A549 (cell line): ENCODE data around the gene ELL2. TPM values are rescaled to one million over a fixed set of nuclear protein-coding genes. Genes with fewer than 3 reads are reported as not detected.

Experiments used
- ATAC-seq, 2 experiments: fragments of 200-7000 bp in 1 of 2; fragments of >200 bp in 1 of 2; cut with Nextera tagmentation in 1 of 2; cut with Tn5 transposase in 1 of 2; 3 replicates each; pipeline versions ENCODE4 v1.8.0 to v1.9.1; 2018 to 2020; ENCODE audit warnings: mild to moderate bottlenecking in 1 of 2, moderate library complexity in 1 of 2
- CTCF ChIA-PET: fragments of 300-600 bp; sonication (Branson Sonifier 250); formaldehyde crosslinking; extraction: SDS; loops from one replicate; lab custom pipeline; 2021; ENCODE audit warnings: antibody characterized with exemption, inconsistent platforms; lab: Yijun Ruan, JAX
- POLR2A ChIA-PET: fragments of 350-600 bp; formaldehyde crosslinking; extraction: SDS; loops from one replicate; lab custom pipeline; 2021; ENCODE audit warnings: antibody characterized with exemption, inconsistent platforms; lab: Yijun Ruan, JAX
- DNase-seq, 2 experiments: peaks; one replicate each; pipeline versions ENCODE4 v3.0.0 to v3.0.0-alpha.2; 2011 to 2016; ENCODE audit warnings: low read depth in 1 of 2, low spot score in 1 of 2
- FAIRE-seq: peaks from 2 replicates; lab custom pipeline; 2011; peaks lifted over from hg19 to GRCh38; lab: Jason Lieb, UNC
- H3K27ac ChIP-seq, 2 experiments: fragments of >200 bp; sonication (Bioruptor Twin); formaldehyde crosslinking; 3 replicates each; pipeline ENCODE4 v1.5.1; 2016 to 2017
- H3K4me1 ChIP-seq: fragments of >200 bp; sonication (Bioruptor Twin); formaldehyde crosslinking; 3 replicates; pipeline ENCODE4 v1.6.1; 2016
- H3K4me2 ChIP-seq: fragments of >200 bp; sonication (Bioruptor Twin); formaldehyde crosslinking; 3 replicates; pipeline ENCODE4 v1.6.1; 2016
- H3K4me3 ChIP-seq: fragments of >200 bp; sonication (Bioruptor Twin); formaldehyde crosslinking; 3 replicates; pipeline ENCODE4 v1.5.1; 2016
- H3K9me3 ChIP-seq: fragments of >200 bp; sonication (Bioruptor Twin); formaldehyde crosslinking; 3 replicates; pipeline ENCODE4 v1.6.1; 2016
- CBX2 ChIP-seq: fragments of 200-600 bp; sonication (generic); IDR thresholded peaks from 2 replicates; pipeline ENCODE4 v1.6.1; 2016; ENCODE audit warnings: low read depth, mild to moderate bottlenecking, borderline replicate concordance
- EHMT2 ChIP-seq: fragments of 200-600 bp; sonication (generic); IDR thresholded peaks from 2 replicates; pipeline ENCODE4 v1.6.1; 2016; ENCODE audit warnings: antibody characterized with exemption, low read depth, mild to moderate bottlenecking, moderate library complexity
- EP300 ChIP-seq, 2 experiments: fragments of >200 bp; sonication (Bioruptor Twin); formaldehyde crosslinking; IDR thresholded peaks; 2 replicates in 1 of 2; 3 replicates in 1 of 2; pipeline ENCODE4 v1.6.1; 2016 to 2017
- ESRRA ChIP-seq: fragments of 150-350 bp; IDR thresholded peaks from 2 replicates; pipeline ENCODE4 v1.6.1; 2014; ENCODE audit warnings: mild to moderate bottlenecking, low read length, borderline replicate concordance
- FOSB ChIP-seq: fragments of 250-450 bp; sonication (Bioruptor Pico); IDR thresholded peaks from 2 replicates; pipeline ENCODE4 v1.5.0; 2020; ENCODE audit warnings: mild to moderate bottlenecking, moderate library complexity
- HEYL ChIP-seq: fragments of 250-450 bp; sonication (Bioruptor Pico); IDR thresholded peaks from 2 replicates; pipeline ENCODE4 v1.8.0; 2021; ENCODE audit warnings: mild to moderate bottlenecking, moderate library complexity
- HOXB5 ChIP-seq: fragments of 250-450 bp; sonication (Bioruptor Pico); IDR thresholded peaks from 2 replicates; pipeline ENCODE4 v1.5.0; 2020; ENCODE audit warnings: mild to moderate bottlenecking, moderate library complexity
- JUN ChIP-seq, 2 experiments: fragments of >200 bp; sonication (Bioruptor Twin); formaldehyde crosslinking; IDR thresholded peaks; 2 replicates in 1 of 2; 3 replicates in 1 of 2; pipeline ENCODE4 v1.6.1; 2016 to 2017
- JUNB ChIP-seq: fragments of >200 bp; sonication (Bioruptor Twin); formaldehyde crosslinking; IDR thresholded peaks from 2 replicates; pipeline ENCODE4 v1.6.1; 2016
- KDM1A ChIP-seq: fragments of 200-600 bp; sonication (generic); IDR thresholded peaks from 2 replicates; pipeline ENCODE4 v1.6.1; 2016; ENCODE audit warnings: low read depth, mild to moderate bottlenecking
- KDM5A ChIP-seq: fragments of 200-600 bp; sonication (generic); IDR thresholded peaks from 2 replicates; pipeline ENCODE4 v1.6.1; 2016; ENCODE audit warnings: antibody characterized with exemption, mild to moderate bottlenecking
- MAFK ChIP-seq: fragments of 450-650 bp; IDR thresholded peaks from 2 replicates; pipeline ENCODE4 v1.6.1; 2014; ENCODE audit not compliant: partially characterized antibody
- MYC ChIP-seq: IDR thresholded peaks from 2 replicates; pipeline ENCODE4 v1.6.1; 2012; ENCODE audit warnings: mild to moderate bottlenecking, inconsistent platforms, low read length, improper control_type of control experiment, borderline replicate concordance
- NFE2L2 ChIP-seq: fragments of 150-350 bp; conservative IDR thresholded peaks from 2 replicates; pipeline ENCODE4 v1.6.1; 2014; ENCODE audit warnings: low read length
- NPAS2 ChIP-seq: fragments of 250-450 bp; sonication (Bioruptor Pico); IDR thresholded peaks from 2 replicates; pipeline ENCODE4 v1.8.0; 2022; ENCODE audit warnings: mild to moderate bottlenecking, moderate library complexity, borderline replicate concordance
- POLR2A ChIP-seq: IDR thresholded peaks from 2 replicates; pipeline ENCODE4 v1.6.1; 2012; ENCODE audit warnings: mild to moderate bottlenecking, low read length
- RAD21 ChIP-seq, 2 experiments: fragments of >200 bp in 1 of 2; sonication (Bioruptor Twin) in 1 of 2; formaldehyde crosslinking in 1 of 2; IDR thresholded peaks in 1 of 2; conservative IDR thresholded peaks in 1 of 2; 2 replicates in 1 of 2; 3 replicates in 1 of 2; pipeline ENCODE4 v1.6.1; 2012 to 2018; ENCODE audit warnings: inconsistent platforms in 1 of 2
- RARB ChIP-seq: fragments of 250-450 bp; sonication (Bioruptor Pico); IDR thresholded peaks from 2 replicates; pipeline ENCODE4 v1.8.0; 2021; ENCODE audit warnings: mild to moderate bottlenecking, moderate library complexity
- RFX5 ChIP-seq: fragments of 450-650 bp; IDR thresholded peaks from 2 replicates; pipeline ENCODE4 v1.7.1; 2014; ENCODE audit warnings: antibody characterized with exemption, mild to moderate bottlenecking, moderate library complexity
- RNF2 ChIP-seq: fragments of 200-600 bp; sonication (generic); IDR thresholded peaks from 2 replicates; pipeline ENCODE4 v1.6.1; 2016; ENCODE audit warnings: low read depth, mild to moderate bottlenecking, antibody characterized with exemption, moderate library complexity, borderline replicate concordance
- SMC3 ChIP-seq: fragments of >200 bp; sonication (Bioruptor Twin); formaldehyde crosslinking; IDR thresholded peaks from 3 replicates; pipeline ENCODE4 v1.6.1; 2018; ENCODE audit warnings: inconsistent platforms
- ZFP36 ChIP-seq: fragments of 450-650 bp; IDR thresholded peaks from 2 replicates; pipeline ENCODE4 v1.6.1; 2014; ENCODE audit warnings: borderline replicate concordance; ENCODE audit not compliant: partially characterized antibody
- WGBS: methylation state at CpG from one replicate; pipeline ENCODE4 v1.1.6; 2017; ENCODE audit errors: missing lambda C conversion rate; 5-methylcytosine and 5-hydroxymethylcytosine counted together
- polyA plus RNA-seq, 4 experiments: library from polyadenylated mRNA; depleted of rRNA in 3 of 4; stranded (reverse); fragments of >200 nt; fragmentation: RNase III in 1 of 4; extraction: RNeasy Plus Mini Kit Qiagen cat#74134 plus additional on column Dnase treatment in 1 of 4; gene quantifications; 2 replicates in 3 of 4; 3 replicates in 1 of 4; pipeline ENCODE4 v1.2.3, GENCODE V29; 2011 to 2017
- TF ChIP-seq, protein P1 (sequence below): IDR thresholded peaks from 2 replicates; pipeline ENCODE4 v1.6.1; 2012
- TF ChIP-seq, protein P2 (sequence below): IDR thresholded peaks from 2 replicates; pipeline ENCODE4 v1.6.1; 2012
- TF ChIP-seq, protein P3 (sequence below): IDR thresholded peaks from 2 replicates; pipeline ENCODE4 v1.6.1; 2012; ENCODE audit warnings: low read depth, borderline replicate concordance
- TF ChIP-seq, protein P4 (sequence below): fragments of 250-450 bp; sonication (Bioruptor Pico); IDR thresholded peaks from 2 replicates; pipeline ENCODE4 v1.5.0; 2020; ENCODE audit warnings: low read depth, mild to moderate bottlenecking, moderate library complexity
- TF ChIP-seq, protein P5 (sequence below): fragments of 250-450 bp; sonication (Bioruptor Pico); IDR thresholded peaks from 2 replicates; pipeline ENCODE4 v1.5.0; 2021; ENCODE audit warnings: mild to moderate bottlenecking, moderate library complexity, borderline replicate concordance

Gene ELL2
- polyA plus RNA-seq, 2 of the 4 experiments (the other 2 are of a cell fraction), result 11.8 to 24.2 TPM

DNA sequence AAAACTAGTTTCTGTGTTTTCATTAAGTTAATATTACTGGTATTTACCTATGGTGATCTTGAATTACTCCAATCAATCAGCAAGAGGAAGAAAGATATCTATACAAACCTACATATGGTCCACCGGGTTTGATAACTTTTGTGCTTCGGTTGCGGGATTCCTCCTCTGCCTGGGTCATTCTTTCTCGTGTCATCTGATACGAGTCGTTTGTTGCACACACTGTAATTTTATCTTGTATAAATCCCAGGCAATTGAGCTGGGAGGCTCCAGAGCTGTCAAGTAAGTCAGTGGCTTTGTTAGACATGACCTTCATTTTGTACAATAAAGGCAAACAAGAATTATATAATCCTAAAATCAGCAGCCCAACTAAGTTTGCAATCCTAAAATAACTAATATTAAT is 48.0 kb downstream of the ELL2 start:
- FAIRE-seq, result no peak
- H3K27ac ChIP-seq, result no peak overlapping the region
- TF ChIP-seq FOSB (CRISPR knock-in tag) (no peak), ZFP36 (no peak), ESRRA (no peak), SMC3 (no peak), RARB (CRISPR knock-in tag) (no peak), MYC (no peak), HEYL (CRISPR knock-in tag) (no peak), POLR2A (no peak), JUN (IDR thresholded peaks at IDR 0.05) (no peak), CBX2 (no peak)
- TF ChIP-seq, protein P1, sequence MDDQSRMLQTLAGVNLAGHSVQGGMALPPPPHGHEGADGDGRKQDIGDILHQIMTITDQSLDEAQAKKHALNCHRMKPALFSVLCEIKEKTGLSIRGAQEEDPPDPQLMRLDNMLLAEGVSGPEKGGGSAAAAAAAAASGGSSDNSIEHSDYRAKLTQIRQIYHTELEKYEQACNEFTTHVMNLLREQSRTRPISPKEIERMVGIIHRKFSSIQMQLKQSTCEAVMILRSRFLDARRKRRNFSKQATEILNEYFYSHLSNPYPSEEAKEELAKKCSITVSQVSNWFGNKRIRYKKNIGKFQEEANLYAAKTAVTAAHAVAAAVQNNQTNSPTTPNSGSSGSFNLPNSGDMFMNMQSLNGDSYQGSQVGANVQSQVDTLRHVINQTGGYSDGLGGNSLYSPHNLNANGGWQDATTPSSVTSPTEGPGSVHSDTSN, result no peak
- DNase-seq, result no peak
- WGBS, result 93% methylated on average over 6 of the region's 6 CpGs
- CTCF ChIA-PET, result interaction anchor here (1.2 kb wide), 1 partner anchor 10 kb away, joined by 3 read pairs; no protein-coding TSS in a partner anchor
- H3K4me3 ChIP-seq, result no peak overlapping the region
- POLR2A ChIA-PET, result no interaction called here
- H3K4me2 ChIP-seq, result no peak overlapping the region
- ATAC-seq, result no peak
- H3K9me3 ChIP-seq, result no peaks in the 10 kb centered on the region
- H3K4me1 ChIP-seq, result peaks cover 10% of the 10 kb centered on the region; the same call in 1 of the 3 replicates

DNA sequence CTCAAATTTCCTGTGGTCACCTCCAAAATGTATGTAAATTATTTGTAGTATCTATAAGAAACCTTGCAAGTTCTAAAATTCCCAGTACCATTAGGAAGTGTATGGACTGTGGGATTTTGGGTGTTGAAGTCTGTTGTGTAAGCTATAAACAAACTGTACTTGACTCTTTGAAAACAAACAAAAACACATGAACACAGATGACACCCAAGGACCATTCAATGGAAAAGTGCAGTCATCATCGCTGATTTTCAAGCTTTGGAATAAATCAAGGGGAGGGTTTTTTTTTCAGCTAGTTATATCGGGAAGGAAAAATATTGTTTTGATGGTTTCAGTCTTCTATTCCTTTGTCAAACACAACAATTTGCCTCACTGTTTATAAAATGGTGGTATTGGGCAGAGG is 49.6 kb downstream of the ELL2 start:
- no peak for FAIRE-seq

More for the DNA sequence above, 49.6 kb downstream of the ELL2 start:
- ChIA-PET POLR2A (no interaction called here), CTCF (interaction anchor here (1.4 kb wide), 2 partner anchors 40 to 49 kb away, joined by 3 read pairs; partner anchors contain the start of gene ELL2)
- no peak overlapping the region for H3K4me2 ChIP-seq
- H3K4me1 ChIP-seq, result peaks cover 6% of the 10 kb centered on the region; the same call in 1 of the 3 replicates
- no peaks in the 10 kb centered on the region for H3K9me3 ChIP-seq
- 95% methylated on average over 2 of the region's 2 CpGs for WGBS
- H3K4me3 ChIP-seq, result no peak overlapping the region
- ATAC-seq (no peak), DNase-seq (no peak)
- H3K27ac ChIP-seq, result no peak overlapping the region
- no peak for TF ChIP-seq NPAS2 (CRISPR knock-in tag)
- no peak for TF ChIP-seq KDM5A
- no peak for TF ChIP-seq EHMT2
- TF ChIP-seq, protein P2, sequence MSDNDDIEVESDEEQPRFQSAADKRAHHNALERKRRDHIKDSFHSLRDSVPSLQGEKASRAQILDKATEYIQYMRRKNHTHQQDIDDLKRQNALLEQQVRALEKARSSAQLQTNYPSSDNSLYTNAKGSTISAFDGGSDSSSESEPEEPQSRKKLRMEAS, result no peak
- TF ChIP-seq NFE2L2, result no peak
- TF ChIP-seq JUNB, result no peak
- TF ChIP-seq RFX5, result no peak
- TF ChIP-seq JUN (IDR thresholded peaks at IDR 0.05), result no peak
- TF ChIP-seq, protein P3, sequence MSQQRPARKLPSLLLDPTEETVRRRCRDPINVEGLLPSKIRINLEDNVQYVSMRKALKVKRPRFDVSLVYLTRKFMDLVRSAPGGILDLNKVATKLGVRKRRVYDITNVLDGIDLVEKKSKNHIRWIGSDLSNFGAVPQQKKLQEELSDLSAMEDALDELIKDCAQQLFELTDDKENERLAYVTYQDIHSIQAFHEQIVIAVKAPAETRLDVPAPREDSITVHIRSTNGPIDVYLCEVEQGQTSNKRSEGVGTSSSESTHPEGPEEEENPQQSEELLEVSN, result no peak
- no peak for TF ChIP-seq FOSB (CRISPR knock-in tag)
- TF ChIP-seq RAD21 (conservative IDR thresholded peaks at IDR 0.05 in 1 of 2, IDR thresholded peaks at IDR 0.05 in 1 of 2), result no peak
- TF ChIP-seq KDM1A, result no peak
- TF ChIP-seq, protein P4, sequence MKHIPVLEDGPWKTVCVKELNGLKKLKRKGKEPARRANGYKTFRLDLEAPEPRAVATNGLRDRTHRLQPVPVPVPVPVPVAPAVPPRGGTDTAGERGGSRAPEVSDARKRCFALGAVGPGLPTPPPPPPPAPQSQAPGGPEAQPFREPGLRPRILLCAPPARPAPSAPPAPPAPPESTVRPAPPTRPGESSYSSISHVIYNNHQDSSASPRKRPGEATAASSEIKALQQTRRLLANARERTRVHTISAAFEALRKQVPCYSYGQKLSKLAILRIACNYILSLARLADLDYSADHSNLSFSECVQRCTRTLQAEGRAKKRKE (CRISPR knock-in tag), result no peak
- no peak for TF ChIP-seq HOXB5 (CRISPR knock-in tag)
- TF ChIP-seq RNF2, result no peak
- TF ChIP-seq, protein P5, sequence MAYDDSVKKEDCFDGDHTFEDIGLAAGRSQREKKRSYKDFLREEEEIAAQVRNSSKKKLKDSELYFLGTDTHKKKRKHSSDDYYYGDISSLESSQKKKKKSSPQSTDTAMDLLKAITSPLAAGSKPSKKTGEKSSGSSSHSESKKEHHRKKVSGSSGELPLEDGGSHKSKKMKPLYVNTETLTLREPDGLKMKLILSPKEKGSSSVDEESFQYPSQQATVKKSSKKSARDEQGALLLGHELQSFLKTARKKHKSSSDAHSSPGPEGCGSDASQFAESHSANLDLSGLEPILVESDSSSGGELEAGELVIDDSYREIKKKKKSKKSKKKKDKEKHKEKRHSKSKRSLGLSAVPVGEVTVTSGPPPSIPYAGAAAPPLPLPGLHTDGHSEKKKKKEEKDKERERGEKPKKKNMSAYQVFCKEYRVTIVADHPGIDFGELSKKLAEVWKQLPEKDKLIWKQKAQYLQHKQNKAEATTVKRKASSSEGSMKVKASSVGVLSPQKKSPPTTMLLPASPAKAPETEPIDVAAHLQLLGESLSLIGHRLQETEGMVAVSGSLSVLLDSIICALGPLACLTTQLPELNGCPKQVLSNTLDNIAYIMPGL (CRISPR knock-in tag), result no peak
- TF ChIP-seq EP300 (IDR thresholded peaks at IDR 0.05), result no peak
- no peak for TF ChIP-seq MAFK
- TF ChIP-seq RARB (CRISPR knock-in tag), result no peak
- no peak for TF ChIP-seq ZFP36
